Smooth muscle cell of the pulmonary artery (primary cell): ENCODE results near the gene ZNF439. TPM values are rescaled to one million over a fixed set of nuclear protein-coding genes. Genes with fewer than 3 reads are reported as not detected.

ENCODE experiments used
- total RNA-seq: library from RNA; depleted of rRNA; stranded (reverse); fragments of >200 nt; gene quantifications from 2 replicates; pipeline ENCODE4 v1.2.3, GENCODE V29; 2014

The ZNF439 gene
- total RNA-seq = 6.5 and 7.5 TPM in 2 replicates

DNA sequence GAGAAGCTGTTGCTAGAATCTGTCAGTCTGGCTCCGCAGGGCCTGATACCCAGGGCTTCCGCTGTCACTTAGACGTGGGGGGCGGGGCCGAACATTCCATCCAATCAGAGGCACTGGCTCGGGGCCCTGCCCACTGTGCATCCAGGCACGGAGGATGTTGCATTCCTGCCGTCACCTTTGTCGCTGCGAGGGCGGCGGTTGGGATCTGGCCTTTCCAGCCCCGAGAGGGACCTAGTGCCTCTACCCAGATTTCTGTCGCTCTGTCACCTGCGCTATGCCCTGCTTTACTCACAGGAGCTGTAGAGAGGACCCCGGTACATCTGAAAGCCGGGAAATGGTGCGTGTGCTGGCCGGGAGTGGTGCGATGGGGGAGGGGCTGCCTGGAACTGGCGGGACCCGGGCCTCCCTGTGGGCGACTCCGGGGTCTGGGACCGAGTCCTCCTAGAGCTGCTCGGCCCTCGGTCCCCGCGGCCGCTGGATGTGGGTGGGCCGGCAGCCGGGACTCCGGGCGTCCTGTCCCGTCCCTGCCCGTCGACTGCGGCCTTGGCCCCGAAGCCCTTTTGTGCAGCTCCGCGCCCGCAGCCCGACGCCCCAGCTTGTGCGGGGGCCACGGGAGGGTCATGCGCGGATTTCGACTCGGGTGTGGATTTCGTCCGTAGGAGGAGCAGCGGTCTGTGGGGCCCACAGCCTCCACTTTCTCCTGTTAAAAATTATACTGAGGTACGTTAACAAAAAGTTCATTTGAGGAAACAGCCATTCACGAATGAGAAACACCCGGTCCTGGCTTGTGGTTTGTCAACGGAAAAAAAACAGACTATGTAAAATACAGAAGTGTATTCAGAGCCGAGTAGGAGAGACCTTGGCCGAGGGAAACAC lies at the start of gene ZNF439:
Gene ZNF439 (plus strand): TSS at position 133 of the 876 bp plus-strand sequence. CDS start 142 bp downstream, at position 275.

GRCh38 chr19:11814029-11814699 lies 34.4 kb upstream of the ZNF439 start, which contains the start of gene ZNF440:
Gene ZNF440 (plus strand): TSS chr19:11814273. CDS start chr19:11814448, 175 bp downstream.

DNA sequence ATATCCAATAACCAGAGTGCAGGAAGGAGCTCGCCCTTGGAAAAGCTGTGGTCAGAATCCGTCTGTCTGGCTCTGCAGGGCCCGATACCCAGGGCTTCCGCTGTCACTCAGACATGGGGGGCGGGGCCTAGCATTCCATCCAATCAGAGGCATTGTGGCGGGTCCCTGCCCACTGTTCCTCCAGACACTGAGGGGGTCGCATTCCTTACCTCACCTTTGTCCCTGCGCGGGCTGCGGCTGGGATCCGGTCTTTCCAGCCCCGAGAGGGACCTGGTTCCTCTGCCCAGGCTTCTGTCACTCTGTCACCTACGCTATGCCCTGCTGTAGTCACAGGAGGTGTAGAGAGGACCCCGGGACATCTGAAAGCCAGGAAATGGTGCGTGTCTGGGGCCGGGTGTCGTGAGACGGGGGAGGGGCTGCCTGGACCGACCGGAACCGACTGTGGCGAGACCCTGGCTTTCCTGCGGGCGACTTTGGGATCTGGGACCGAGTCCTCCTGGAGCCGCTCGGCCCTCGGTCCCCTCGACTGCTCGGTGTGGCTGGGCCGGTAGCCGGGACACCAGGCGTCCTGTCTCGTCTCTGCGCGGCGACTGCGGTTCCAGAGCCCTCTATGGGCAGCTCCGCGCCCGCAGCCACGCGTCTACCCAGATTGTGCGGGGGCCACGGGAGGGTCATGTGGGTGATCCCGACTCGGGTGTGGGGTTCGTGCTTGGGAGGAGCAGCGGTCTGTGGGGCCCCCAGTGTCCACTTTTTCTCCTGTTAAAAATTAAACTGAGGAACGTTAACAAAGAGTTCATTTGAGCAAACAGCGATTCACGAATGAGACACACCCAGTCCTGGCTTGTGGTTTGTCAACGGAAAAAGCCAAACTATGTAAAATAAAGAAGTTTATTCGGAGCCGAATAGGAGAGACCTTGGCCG lies 39.3 kb downstream of the ZNF439 start, which contains the start of gene ZNF69:
Gene ZNF69 (plus strand): TSS at position 172 of the 921 bp plus-strand sequence. CDS start 142 bp downstream, at position 314.

Other genes starting within 250 kb of the ZNF439 start
- 3.6 and 3.9 TPM in 2 replicates for gene ZNF823, start 109.8 kb upstream of the ZNF439 start, total RNA-seq
- 10.7 and 12.3 TPM in 2 replicates for gene ZNF441, start 81.7 kb upstream of the ZNF439 start, total RNA-seq
- 3.0 and 4.4 TPM in 2 replicates for gene ZNF491, start 50.2 kb upstream of the ZNF439 start, total RNA-seq
- 7.7 and 8.7 TPM in 2 replicates for gene ZNF440, start 34.5 kb upstream of the ZNF439 start, total RNA-seq
- 5.2 and 7.1 TPM in 2 replicates for gene ZNF69, start 39.1 kb downstream of the ZNF439 start, total RNA-seq
- 6.4 and 7.0 TPM in 2 replicates for gene ZNF700, start 76.4 kb downstream of the ZNF439 start, total RNA-seq
- 1.1 and 1.7 TPM in 2 replicates for gene ZNF763, start 116.3 kb downstream of the ZNF439 start, total RNA-seq
- gene ZNF433, start 187.0 kb downstream of the ZNF439 start, total RNA-seq = 3.4 and 4.5 TPM in 2 replicates
- 0.07 and 0.20 TPM in 2 replicates for gene ZNF878, start 204.2 kb downstream of the ZNF439 start, total RNA-seq
- gene ZNF844, start 216.0 kb downstream of the ZNF439 start, total RNA-seq = 8.8 and 11.3 TPM in 2 replicates